LNCaP clone FGC (cell line): ENCODE data around the gene RGCC.

Source experiments
- DNase-seq: peaks from one replicate; pipeline ENCODE4 v3.0.0-alpha.2; 2011; ENCODE audit warnings: low read depth
- H3K4me3 ChIP-seq: 2 replicates; pipeline ENCODE4 v1.5.1; 2011; ENCODE audit warnings: mild to moderate bottlenecking, low read depth, low read length, control low read depth
- CTCF ChIP-seq: IDR thresholded peaks from 2 replicates; pipeline ENCODE4 v1.5.1; 2012; ENCODE audit warnings: mild to moderate bottlenecking; ENCODE audit not compliant: control insufficient read depth, insufficient read depth; ENCODE audit errors: extremely low read depth

The RGCC gene

DNA sequence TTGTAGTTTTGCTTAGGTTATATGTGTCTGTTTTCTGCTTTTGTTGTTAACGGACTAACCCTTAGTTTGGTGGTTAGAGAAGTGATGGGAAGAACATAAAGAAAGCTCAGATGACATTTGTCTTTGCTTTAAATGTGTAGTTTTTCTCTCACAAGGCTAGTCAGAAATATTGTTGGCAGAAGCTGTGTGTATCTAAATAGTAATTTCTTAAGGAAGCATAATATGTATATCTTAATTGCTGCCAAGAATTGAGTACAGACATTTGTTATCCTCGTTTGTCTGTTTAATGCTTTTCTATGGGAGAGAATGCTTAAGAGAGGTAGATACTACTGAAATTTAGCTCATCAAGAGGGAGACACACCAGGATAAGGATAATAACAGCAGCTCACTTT, 2.7 kb downstream of the RGCC start:
- no peak for DNase-seq
- no peak for TF ChIP-seq CTCF
- H3K4me3 ChIP-seq = no peak overlapping the region

GRCh38 chr13:41460930-41461329, 3.6 kb downstream of the RGCC start:
- no peak for TF ChIP-seq CTCF
- H3K4me3 ChIP-seq = no peak overlapping the region
- DNase-seq = no peak

DNA sequence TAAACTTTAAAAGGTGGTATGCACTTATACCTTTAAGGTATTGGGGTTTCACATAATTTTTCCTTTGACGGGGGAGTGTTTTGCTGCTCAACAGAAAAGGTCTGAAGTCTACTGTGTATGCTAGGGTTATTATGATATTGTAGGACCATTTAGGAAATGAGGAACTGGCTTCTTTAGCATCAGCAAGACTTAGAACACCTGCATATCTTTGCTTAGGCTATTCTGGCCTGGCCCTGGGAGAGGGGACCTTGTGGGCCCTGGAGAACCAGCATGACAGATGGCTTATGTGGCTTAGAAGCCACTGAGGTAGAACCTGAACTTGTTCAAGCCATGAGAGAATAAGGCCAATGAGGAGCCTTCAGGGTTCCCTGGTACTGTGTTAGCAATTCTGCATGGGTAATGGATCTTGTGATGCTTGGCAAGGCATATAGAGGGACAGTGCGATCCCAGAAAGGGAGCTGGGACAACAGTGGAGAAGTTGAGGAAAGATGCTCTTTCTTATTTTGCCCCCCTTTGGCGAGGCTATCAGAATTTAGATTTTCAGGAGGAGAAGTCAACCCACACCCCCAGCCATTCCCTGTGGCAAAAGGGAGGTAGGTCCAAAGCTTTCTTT, 4.3 kb downstream of the RGCC start:
- H3K4me3 ChIP-seq = no peak overlapping the region
- no peak for DNase-seq
- no peak for TF ChIP-seq CTCF

DNA sequence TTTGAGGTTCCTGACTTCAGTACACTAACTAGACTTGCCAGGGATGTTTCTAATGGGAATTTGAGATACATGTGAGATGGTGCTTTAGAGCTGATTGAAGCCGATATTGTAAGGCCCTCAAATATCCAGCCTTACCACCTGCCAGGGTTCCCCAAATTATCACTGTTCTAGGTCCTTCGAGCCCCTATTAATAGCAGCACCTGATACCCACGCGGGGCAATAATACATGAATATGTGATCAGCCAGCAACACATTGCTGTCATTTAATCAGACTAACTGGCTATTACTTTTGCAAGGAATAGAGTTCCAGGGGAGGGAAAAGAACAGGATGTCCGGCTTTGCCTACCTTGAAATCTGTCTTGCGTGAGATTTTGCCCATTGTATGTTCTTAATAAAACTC, 5.1 kb downstream of the RGCC start:
- no peak for DNase-seq
- no peak overlapping the region for H3K4me3 ChIP-seq
- no peak for TF ChIP-seq CTCF

GRCh38 chr13:41463838-41464602, 6.7 kb downstream of the RGCC start:
- no peak for DNase-seq
- H3K4me3 ChIP-seq = no peak overlapping the region
- TF ChIP-seq CTCF = no peak

DNA sequence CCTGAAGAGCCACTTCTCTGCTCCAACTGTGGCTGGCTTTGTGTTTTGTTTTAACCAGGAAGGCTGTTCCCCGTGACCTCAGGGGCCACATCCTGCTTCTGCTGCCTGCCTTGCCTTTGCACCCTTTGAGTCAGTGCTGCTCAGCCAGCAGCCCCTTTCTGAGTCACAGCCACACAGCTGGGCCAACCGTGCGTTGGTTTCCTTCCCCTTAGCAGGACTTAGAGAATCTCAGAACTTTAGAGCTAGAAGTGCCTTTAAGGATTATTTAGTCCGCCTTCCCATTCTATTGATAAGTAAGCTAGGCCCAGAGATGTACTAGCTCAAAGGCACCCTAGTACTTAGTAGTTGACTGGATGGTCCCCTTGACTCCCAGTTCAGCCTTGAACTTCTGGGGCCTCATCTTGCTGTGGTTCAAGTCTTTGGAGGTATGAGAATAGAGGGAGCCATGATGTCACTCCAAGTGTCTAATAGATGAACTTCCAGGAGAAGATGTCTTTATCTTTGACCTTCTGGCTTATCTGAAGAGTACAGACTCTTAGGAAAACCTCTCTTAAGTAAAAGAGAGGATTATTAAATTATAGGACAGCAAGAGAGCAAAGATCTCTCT, 8.0 kb downstream of the RGCC start:
- no peak for TF ChIP-seq CTCF
- DNase-seq = no peak
- no peak overlapping the region for H3K4me3 ChIP-seq
